Transverse colon (tissue), 4 donors: ENCODE measurements around the gene SMYD3.

Source experiments
- CTCF ChIP-seq, 5 experiments: fragments of 200-600 bp in 3 of 5; fragments of 450-650 bp in 2 of 5; sonication (generic) in 3 of 5; IDR thresholded peaks; 1 replicate in 2 of 5; 2 replicates in 3 of 5; pipeline ENCODE4 v1.5.1; 2016 to 2017; ENCODE audit warnings: antibody characterized with exemption in 5 of 5, inconsistent platforms in 3 of 5, mild to moderate bottlenecking in 2 of 5, moderate library complexity in 1 of 5
- EP300 ChIP-seq: sonication (generic); formaldehyde crosslinking; IDR thresholded peaks from one replicate; pipeline ENCODE4 v1.6.1; 2017; ENCODE audit warnings: antibody characterized with exemption, low read depth
- POLR2AphosphoS5 ChIP-seq, 3 donors: sonication (generic); formaldehyde crosslinking; IDR thresholded peaks; one replicate each; pipeline ENCODE4 v1.6.1; 2016; ENCODE audit warnings: antibody characterized with exemption in 3 of 3

- no peak for TF ChIP-seq CTCF (IDR thresholded peaks at IDR 0.05)
- no peak for TF ChIP-seq EP300
- no peak for TF ChIP-seq POLR2AphosphoS5 (IDR thresholded peaks at IDR 0.05)
These were observed 614.1 kb downstream of the SMYD3 start for GRCh38 chr1:245893025-245893424.
